Gastrocnemius medialis (tissue), 4 donors: ENCODE results near the gene CD300H. TPM values are rescaled to one million over a fixed set of nuclear protein-coding genes. Genes with fewer than 3 reads are reported as not detected.

Experiments
- ATAC-seq, 2 donors: fragments of 150-250 bp; one replicate each; pipeline ENCODE4 v1.9.1; 2016
- DNase-seq, 2 donors: peaks; one replicate each; pipeline ENCODE4 v3.0.0-alpha.2; 2019
- H3K27ac ChIP-seq, 4 donors: fragments of 200-600 bp; sonication (generic); 1 replicate in 1 of 4; 2 replicates in 3 of 4; pipeline ENCODE4 v1.5.1; 2016 to 2018; ENCODE audit warnings: mild to moderate bottlenecking in 2 of 4, moderate library complexity in 1 of 4
- H3K27me3 ChIP-seq, 3 donors: fragments of 200-600 bp; sonication (generic) in 2 of 3; 1 replicate in 1 of 3; 2 replicates in 2 of 3; pipeline versions ENCODE4 v1.5.1 to v1.6.0; 2016 to 2019; ENCODE audit warnings: mild to moderate bottlenecking in 1 of 3, moderate library complexity in 1 of 3
- H3K36me3 ChIP-seq, 2 donors: fragments of 200-600 bp; sonication (generic) in 1 of 2; one replicate each; pipeline ENCODE4 v1.5.1; 2017 to 2018
- H3K4me1 ChIP-seq, 2 donors: fragments of 200-600 bp; sonication (generic) in 1 of 2; one replicate each; pipeline ENCODE4 v1.5.1; 2016 to 2017; ENCODE audit warnings: mild to moderate bottlenecking in 2 of 2
- H3K4me3 ChIP-seq, 4 donors: fragments of 200-600 bp; sonication (generic) in 3 of 4; 1 replicate in 1 of 4; 2 replicates in 3 of 4; pipeline ENCODE4 v1.5.1; 2016 to 2019; ENCODE audit warnings: mild to moderate bottlenecking in 2 of 4
- H3K9me3 ChIP-seq, 3 donors: fragments of 200-600 bp; sonication (generic) in 2 of 3; 1 replicate in 1 of 3; 2 replicates in 2 of 3; pipeline ENCODE4 v1.5.1; 2016 to 2019
- POLR2A ChIP-seq, 2 donors: fragments of 450-650 bp; IDR thresholded peaks; one replicate each; pipeline ENCODE4 v1.6.1; 2017; ENCODE audit warnings: antibody characterized with exemption in 2 of 2, mild to moderate bottlenecking in 2 of 2, moderate library complexity in 2 of 2
- in situ Hi-C, 4 donors: fragments of 200-750 bp; cut with MboI; loops; one replicate each; pipeline versions ENCODE4 v1.15.0 to v1.8.0; 2017; ENCODE audit warnings: low sequenced_read_pairs in 4 of 4
- intact Hi-C: fragments of 100-400 bp; cut with DNase I; formaldehyde crosslinking; loops from one replicate; pipeline ENCODE4 v1.15.1; 2023; ENCODE audit warnings: low total_unique reads
- total RNA-seq, 4 donors: library from RNA; depleted of rRNA; stranded (reverse); fragments of >200 nt; gene quantifications; one replicate each; pipeline versions ENCODE4 v1.1.0 to v1.2.3, GENCODE V29; 2016
- TF ChIP-seq, protein P1 (sequence below), 5 experiments: fragments of 450-650 bp in 3 of 5; fragments of 200-600 bp in 2 of 5; sonication (generic) in 2 of 5; IDR thresholded peaks in 4 of 5; conservative IDR thresholded peaks in 1 of 5; 1 replicate in 4 of 5; 2 replicates in 1 of 5; pipeline ENCODE4 v1.5.1; 2016 to 2019; ENCODE audit warnings: antibody characterized with exemption in 5 of 5, mild to moderate bottlenecking in 3 of 5, moderate library complexity in 3 of 5

CD300H gene
- total RNA-seq, 4 donors from 2014 or later = not detected

DNA sequence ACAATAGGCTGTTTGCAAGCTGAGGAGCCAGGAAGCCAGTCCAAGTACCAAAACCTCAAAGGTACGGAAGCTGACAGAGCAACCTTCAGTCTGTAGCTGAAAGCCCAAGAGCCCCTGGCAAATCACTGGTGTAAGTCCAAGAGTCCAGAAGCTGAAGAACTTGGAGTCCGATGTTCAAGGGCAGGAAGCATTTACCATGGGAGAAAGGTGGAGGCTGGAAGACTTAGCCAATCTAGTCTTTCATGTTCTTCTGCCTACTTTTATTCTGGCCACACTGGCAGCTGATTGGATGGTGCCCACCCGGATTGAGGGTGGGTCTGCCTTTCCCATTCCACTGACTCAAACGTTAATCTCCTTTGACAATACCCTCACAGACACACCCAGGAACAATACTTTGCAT lies 51.4 kb downstream of the CD300H start:
- no peaks in the 10 kb centered on the region for H3K9me3 ChIP-seq
- ATAC-seq (no peak), DNase-seq (no peak)
- intact Hi-C loops = loop anchor here (10.0 kb wide), 1 partner anchor 301 kb away; the partner anchor contains the start of gene TTYH2
- TF ChIP-seq POLR2A (IDR thresholded peaks at IDR 0.05) = no peak
- TF ChIP-seq, protein P1, sequence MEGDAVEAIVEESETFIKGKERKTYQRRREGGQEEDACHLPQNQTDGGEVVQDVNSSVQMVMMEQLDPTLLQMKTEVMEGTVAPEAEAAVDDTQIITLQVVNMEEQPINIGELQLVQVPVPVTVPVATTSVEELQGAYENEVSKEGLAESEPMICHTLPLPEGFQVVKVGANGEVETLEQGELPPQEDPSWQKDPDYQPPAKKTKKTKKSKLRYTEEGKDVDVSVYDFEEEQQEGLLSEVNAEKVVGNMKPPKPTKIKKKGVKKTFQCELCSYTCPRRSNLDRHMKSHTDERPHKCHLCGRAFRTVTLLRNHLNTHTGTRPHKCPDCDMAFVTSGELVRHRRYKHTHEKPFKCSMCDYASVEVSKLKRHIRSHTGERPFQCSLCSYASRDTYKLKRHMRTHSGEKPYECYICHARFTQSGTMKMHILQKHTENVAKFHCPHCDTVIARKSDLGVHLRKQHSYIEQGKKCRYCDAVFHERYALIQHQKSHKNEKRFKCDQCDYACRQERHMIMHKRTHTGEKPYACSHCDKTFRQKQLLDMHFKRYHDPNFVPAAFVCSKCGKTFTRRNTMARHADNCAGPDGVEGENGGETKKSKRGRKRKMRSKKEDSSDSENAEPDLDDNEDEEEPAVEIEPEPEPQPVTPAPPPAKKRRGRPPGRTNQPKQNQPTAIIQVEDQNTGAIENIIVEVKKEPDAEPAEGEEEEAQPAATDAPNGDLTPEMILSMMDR (IDR thresholded peaks at IDR 0.05 in 4 of 5, conservative IDR thresholded peaks at IDR 0.05 in 1 of 5) = no peak
- H3K4me1 ChIP-seq = peaks cover 13 to 19% of the 10 kb centered on the region in 2 donors
- in situ Hi-C loops = no loop called here
- H3K27ac ChIP-seq = no peak overlapping the region
- H3K27me3 ChIP-seq = no peaks in the 10 kb centered on the region
- no peak overlapping the region for H3K4me3 ChIP-seq
- H3K36me3 ChIP-seq = no peaks in the 10 kb centered on the region

DNA sequence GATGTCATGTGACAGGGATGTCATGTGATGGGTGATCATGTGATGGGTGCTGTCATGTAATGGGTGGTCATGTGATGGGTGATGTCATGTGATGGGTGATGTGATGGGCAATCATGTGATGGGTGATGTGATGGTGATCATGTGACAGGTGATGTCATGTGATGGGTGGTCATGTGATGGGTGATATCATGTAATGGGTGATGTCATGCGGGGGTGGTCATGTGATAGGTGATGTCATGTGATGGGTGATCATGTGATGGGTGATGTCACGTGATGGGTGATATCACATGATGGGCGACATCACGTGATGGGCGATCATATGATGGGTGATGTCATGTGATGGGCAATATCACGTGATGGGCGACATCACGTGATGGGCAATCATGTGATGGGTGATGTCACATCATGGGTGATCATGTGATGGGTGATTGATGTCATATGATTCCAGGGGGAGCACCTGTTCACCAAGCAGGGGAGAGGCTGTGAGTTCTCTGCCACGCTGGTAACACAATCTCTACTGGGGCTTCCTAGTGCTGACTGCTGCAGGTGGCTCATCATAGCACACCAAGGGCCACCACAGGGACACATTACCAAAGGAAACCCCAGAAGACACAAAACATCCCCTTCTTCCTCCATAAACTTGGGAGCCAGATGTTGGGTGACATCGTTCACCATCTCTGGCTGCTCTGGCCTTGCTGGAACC lies 52.5 kb downstream of the CD300H start:
- in situ Hi-C loops = no loop called here
- H3K4me3 ChIP-seq = no peak overlapping the region
- no peaks in the 10 kb centered on the region for H3K36me3 ChIP-seq
- peaks cover 13 to 19% of the 10 kb centered on the region in 2 donors for H3K4me1 ChIP-seq
- no peak overlapping the region for H3K27ac ChIP-seq
- intact Hi-C loops = loop anchor here (5.0 to 10.0 kb wide), 2 partner anchors 127 to 300 kb away; partner anchors contain the start of gene TTYH2
- TF ChIP-seq POLR2A (IDR thresholded peaks at IDR 0.05) = no peak
- TF ChIP-seq, protein P1 (IDR thresholded peaks at IDR 0.05 in 4 of 5, conservative IDR thresholded peaks at IDR 0.05 in 1 of 5) = peak in 2 of 5 experiments; percentile 19 to 25
- DNase-seq (peak in 1 of 2 donors; percentile 27), ATAC-seq (peak in 1 of 2 donors; percentile 10)
- no peaks in the 10 kb centered on the region for H3K27me3 ChIP-seq
- H3K9me3 ChIP-seq = no peaks in the 10 kb centered on the region

DNA sequence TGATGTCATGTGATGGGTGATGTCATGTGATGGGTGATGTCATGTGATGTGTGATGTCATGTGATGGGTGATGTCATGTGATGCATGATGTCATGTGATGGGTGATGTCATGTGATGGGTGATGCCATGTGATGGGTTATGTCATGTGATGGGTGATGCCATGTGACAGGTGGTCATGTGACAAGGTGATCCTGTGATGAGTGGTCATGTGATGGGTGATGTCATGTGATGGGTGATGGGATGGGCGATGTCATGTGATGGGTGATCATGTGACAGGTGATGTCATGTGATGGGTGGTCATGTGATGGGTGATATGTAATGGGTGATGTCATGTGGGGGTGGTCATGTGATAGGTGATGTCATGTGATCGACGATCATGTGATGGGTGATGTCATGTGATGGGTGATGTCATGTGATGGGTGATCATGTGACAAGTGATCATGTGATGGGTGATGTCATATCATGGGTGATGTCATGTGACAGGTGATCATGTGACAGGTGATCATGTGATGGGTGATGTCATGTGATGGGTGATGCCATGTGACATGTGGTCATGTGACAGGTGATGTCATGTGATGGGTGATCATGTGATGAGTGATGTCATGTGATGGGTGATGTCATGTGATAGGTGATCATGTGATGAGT lies 53.2 kb downstream of the CD300H start:
- TF ChIP-seq POLR2A (IDR thresholded peaks at IDR 0.05) = no peak
- TF ChIP-seq, protein P1 (IDR thresholded peaks at IDR 0.05 in 4 of 5, conservative IDR thresholded peaks at IDR 0.05 in 1 of 5) = peak in 2 of 5 experiments; percentile 34
- H3K4me1 ChIP-seq = peaks cover 13 to 19% of the 10 kb centered on the region in 2 donors
- in situ Hi-C loops (no loop called here), intact Hi-C loops (loop anchor here (5.0 to 10.0 kb wide), 2 partner anchors 127 to 299 kb away; partner anchors contain the start of gene TTYH2)
- H3K9me3 ChIP-seq = no peaks in the 10 kb centered on the region
- ATAC-seq (peak; percentile 5 to 22), DNase-seq (peak in 1 of 2 donors; percentile 28)
- peak overlapping the region in 1 of 4 donors; percentile 80 for H3K27ac ChIP-seq
- H3K4me3 ChIP-seq = no peak overlapping the region
- H3K27me3 ChIP-seq = no peaks in the 10 kb centered on the region
- no peaks in the 10 kb centered on the region for H3K36me3 ChIP-seq

DNA sequence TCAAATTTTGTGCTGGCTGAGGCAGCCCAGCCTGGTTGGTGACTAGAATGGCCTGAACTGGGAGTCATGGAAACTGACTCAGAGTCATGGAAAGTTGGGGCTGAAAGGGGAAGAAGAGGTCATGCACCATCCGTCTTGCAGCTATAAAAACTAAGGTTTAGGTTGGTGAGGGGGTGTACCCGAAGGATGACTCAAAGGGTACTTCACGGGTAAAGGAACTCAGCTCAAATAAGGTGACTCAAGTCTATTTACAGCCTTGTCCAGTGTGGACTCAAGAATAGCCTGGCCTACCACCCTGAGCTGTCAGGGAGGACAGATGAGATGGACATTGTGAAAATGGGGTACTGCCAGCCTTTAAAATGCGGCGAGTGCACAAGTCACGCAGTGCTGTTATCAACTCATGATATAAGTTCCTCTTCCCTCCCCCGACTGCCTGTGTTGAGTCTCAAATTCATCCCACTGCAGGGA lies 54.7 kb downstream of the CD300H start:
- no peak overlapping the region for H3K4me3 ChIP-seq
- peak overlapping the region; percentile 45 to 80 (median 63) for H3K27ac ChIP-seq
- TF ChIP-seq POLR2A (IDR thresholded peaks at IDR 0.05) = no peak
- intact Hi-C loops = loop anchor here (5.0 to 10.0 kb wide), 2 partner anchors 125 to 298 kb away; partner anchors contain the start of gene TTYH2
- no peaks in the 10 kb centered on the region for H3K36me3 ChIP-seq
- no peaks in the 10 kb centered on the region for H3K9me3 ChIP-seq
- in situ Hi-C loops = no loop called here
- peaks cover 13 to 19% of the 10 kb centered on the region in 2 donors for H3K4me1 ChIP-seq
- no peaks in the 10 kb centered on the region for H3K27me3 ChIP-seq
- DNase-seq (peak in 1 of 2 donors; percentile 30), ATAC-seq (peak; percentile 71 to 78)

DNA sequence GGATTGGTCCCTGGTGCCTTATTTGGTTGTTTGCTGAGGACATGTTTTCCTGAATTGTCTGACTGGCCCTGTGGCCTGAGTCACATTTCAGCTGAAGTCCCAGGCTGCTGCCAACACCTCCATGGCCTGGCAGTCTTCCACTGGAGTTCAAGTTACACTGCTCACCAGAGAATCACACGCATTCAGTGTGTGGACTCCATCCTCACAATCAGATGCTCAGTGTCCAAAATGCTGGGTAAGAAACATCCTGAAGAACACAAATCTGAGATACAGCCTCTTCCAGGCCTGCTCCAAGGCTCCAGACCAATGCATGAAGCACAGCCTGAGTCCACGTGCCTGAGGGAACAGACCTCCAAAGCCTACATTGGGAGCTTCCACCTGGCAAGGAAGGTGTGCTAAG lies 55.3 kb downstream of the CD300H start:
- H3K36me3 ChIP-seq = no peaks in the 10 kb centered on the region
- H3K9me3 ChIP-seq = no peaks in the 10 kb centered on the region
- DNase-seq (peak; percentile 81 to 86), ATAC-seq (peak; percentile 95)
- peak overlapping the region; percentile 45 to 80 (median 63) for H3K27ac ChIP-seq
- H3K4me3 ChIP-seq = no peak overlapping the region
- in situ Hi-C loops (no loop called here), intact Hi-C loops (loop anchor here (5.0 to 10.0 kb wide), 2 partner anchors 125 to 297 kb away; partner anchors contain the start of gene TTYH2)
- no peaks in the 10 kb centered on the region for H3K27me3 ChIP-seq
- peaks cover 13 to 19% of the 10 kb centered on the region in 2 donors for H3K4me1 ChIP-seq
- no peak for TF ChIP-seq POLR2A (IDR thresholded peaks at IDR 0.05)
- TF ChIP-seq, protein P1 (IDR thresholded peaks at IDR 0.05 in 4 of 5, conservative IDR thresholded peaks at IDR 0.05 in 1 of 5) = no peak
